Measurements from ENCODE around the gene UBR1. TPM values are rescaled to one million over a fixed set of nuclear protein-coding genes. Genes with fewer than 3 reads are reported as not detected.

UBR1 gene
- total RNA-seq, 2 experiments from 2014 or later = 27.3 to 29.2 TPM

GRCh38 chr15:43103907-43104306, 1.9 kb downstream of the UBR1 start:
- Mint-ChIP-seq H3K27me3 (no peaks in the 10 kb centered on the region), H3K4me3 (peak overlapping the region; percentile 11), H3K36me3 (ENCODE audit: low read depth) (peaks cover 40% of the 10 kb centered on the region), H3K4me1 (ENCODE audit: low read depth) (peaks cover 52% of the 10 kb centered on the region), H3K9me3 (no peaks in the 10 kb centered on the region), H3K27ac (no peak overlapping the region)
- intact Hi-C loops (cut with micrococcal nuclease) = no loop called here
- no peak for DNase-seq
- ATAC-seq = no peak
- TF ChIP-seq, protein P1, sequence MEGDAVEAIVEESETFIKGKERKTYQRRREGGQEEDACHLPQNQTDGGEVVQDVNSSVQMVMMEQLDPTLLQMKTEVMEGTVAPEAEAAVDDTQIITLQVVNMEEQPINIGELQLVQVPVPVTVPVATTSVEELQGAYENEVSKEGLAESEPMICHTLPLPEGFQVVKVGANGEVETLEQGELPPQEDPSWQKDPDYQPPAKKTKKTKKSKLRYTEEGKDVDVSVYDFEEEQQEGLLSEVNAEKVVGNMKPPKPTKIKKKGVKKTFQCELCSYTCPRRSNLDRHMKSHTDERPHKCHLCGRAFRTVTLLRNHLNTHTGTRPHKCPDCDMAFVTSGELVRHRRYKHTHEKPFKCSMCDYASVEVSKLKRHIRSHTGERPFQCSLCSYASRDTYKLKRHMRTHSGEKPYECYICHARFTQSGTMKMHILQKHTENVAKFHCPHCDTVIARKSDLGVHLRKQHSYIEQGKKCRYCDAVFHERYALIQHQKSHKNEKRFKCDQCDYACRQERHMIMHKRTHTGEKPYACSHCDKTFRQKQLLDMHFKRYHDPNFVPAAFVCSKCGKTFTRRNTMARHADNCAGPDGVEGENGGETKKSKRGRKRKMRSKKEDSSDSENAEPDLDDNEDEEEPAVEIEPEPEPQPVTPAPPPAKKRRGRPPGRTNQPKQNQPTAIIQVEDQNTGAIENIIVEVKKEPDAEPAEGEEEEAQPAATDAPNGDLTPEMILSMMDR (IDR thresholded peaks at IDR 0.05) = no peak
- POLR2A ChIA-PET = no interaction called here
- CTCF ChIA-PET = interaction anchor here (1.0 to 2.2 kb wide), 5 partner anchors 8 to 182 kb away, joined by 3 to 5 read pairs (median 4); partner anchors contain the start of gene CCNDBP1

GRCh38 chr15:43102187-43102586, 3.7 kb downstream of the UBR1 start:
- H3K4me3 Mint-ChIP-seq = no peak overlapping the region
- no peak overlapping the region for H3K27ac Mint-ChIP-seq

GRCh38 chr15:43100971-43101370, 4.9 kb downstream of the UBR1 start:
- DNase-seq (no peak), ATAC-seq (no peak)
- Mint-ChIP-seq H3K27me3 (no peaks in the 10 kb centered on the region), H3K9me3 (no peaks in the 10 kb centered on the region), H3K27ac (peak overlapping the region; percentile 60), H3K4me1 (ENCODE audit: low read depth) (peaks cover 68% of the 10 kb centered on the region), H3K4me3 (no peak overlapping the region), H3K36me3 (ENCODE audit: low read depth) (peaks cover 53% of the 10 kb centered on the region)
- intact Hi-C loops (cut with micrococcal nuclease) = no loop called here
- CTCF ChIA-PET = no interaction called here
- TF ChIP-seq, protein P1 (IDR thresholded peaks at IDR 0.05) = no peak
- POLR2A ChIA-PET = no interaction called here

More at GRCh38 chr15:43102187-43102586, 3.7 kb downstream of the UBR1 start:
- ChIA-PET POLR2A (no interaction called here), CTCF (interaction anchor here (2.2 kb wide), 1 partner anchor 10 kb away, joined by 5 read pairs; no protein-coding TSS in a partner anchor)
- intact Hi-C loops (cut with micrococcal nuclease) = no loop called here
- Mint-ChIP-seq H3K9me3 (no peaks in the 10 kb centered on the region), H3K27me3 (no peaks in the 10 kb centered on the region), H3K4me1 (ENCODE audit: low read depth) (peaks cover 65% of the 10 kb centered on the region), H3K36me3 (ENCODE audit: low read depth) (peaks cover 47% of the 10 kb centered on the region)
- TF ChIP-seq, protein P1 (IDR thresholded peaks at IDR 0.05) = no peak
- no peak for ATAC-seq
- DNase-seq = no peak

DNA sequence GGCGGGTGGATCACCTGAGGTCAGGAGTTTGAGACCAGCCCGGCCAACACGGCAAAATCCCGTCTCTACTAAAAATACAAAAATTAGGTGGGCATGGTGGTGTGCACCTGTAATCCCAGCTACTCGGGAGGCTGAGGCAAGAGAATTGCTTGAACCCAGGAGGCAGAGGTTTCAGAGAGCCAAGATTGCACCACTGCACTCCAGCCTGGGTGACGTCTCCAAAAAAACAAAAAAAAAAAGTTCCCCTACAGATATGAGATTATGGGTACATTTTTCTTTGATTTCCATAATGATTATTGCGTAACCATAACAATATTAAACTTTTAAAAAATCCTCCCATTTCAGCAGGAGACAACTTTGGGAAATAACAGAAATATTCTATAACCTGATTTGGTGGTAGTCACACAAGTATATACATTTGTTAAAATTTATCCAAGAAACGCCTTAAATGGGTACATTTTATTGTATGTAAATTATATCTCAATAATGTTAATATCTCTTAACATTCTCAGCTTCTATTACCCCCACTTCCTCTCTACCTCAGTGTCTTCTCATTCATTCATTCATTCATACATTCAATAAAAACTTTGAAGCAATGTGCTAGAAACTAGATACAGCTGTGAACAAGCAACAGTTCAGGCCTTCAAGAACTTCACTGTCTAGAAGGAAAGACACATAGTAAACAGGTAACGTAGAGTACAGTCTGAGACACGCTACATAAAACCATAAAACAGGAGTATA, 6.6 kb downstream of the UBR1 start:
- H3K9me3 Mint-ChIP-seq = no peaks in the 10 kb centered on the region
- H3K4me1 Mint-ChIP-seq (ENCODE audit: low read depth) = peaks cover 76% of the 10 kb centered on the region
- ChIA-PET POLR2A (no interaction called here), CTCF (no interaction called here)
- intact Hi-C loops (cut with micrococcal nuclease) = no loop called here
- H3K27me3 Mint-ChIP-seq = no peaks in the 10 kb centered on the region
- no peak overlapping the region for H3K4me3 Mint-ChIP-seq
- TF ChIP-seq, protein P1 (IDR thresholded peaks at IDR 0.05) = no peak
- no peak for DNase-seq
- peaks cover 58% of the 10 kb centered on the region for H3K36me3 Mint-ChIP-seq (ENCODE audit: low read depth)
- H3K27ac Mint-ChIP-seq = no peak overlapping the region
- ATAC-seq = no peak

DNA sequence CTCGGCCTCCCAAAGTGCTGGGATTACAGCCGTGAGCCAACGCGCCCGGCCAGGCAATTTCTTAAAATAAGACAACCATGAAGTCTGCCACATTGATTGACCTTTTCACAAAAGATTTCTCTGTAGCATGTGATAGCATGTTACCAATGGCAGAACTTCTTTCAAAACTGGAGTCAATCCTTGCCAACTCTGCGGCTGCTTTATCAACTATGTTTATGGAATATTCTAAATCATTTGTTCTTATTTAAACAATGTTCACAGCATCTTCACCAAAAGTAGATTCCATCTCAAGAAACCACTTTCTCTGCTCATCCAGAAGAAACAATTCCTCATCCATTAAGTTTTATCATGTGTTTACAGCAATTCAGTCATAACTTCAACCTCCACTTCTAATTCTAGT, 9.4 kb downstream of the UBR1 start:
- Mint-ChIP-seq H3K4me3 (no peak overlapping the region), H3K4me1 (ENCODE audit: low read depth) (peaks cover 62% of the 10 kb centered on the region), H3K36me3 (ENCODE audit: low read depth) (peaks cover 42% of the 10 kb centered on the region), H3K9me3 (no peaks in the 10 kb centered on the region), H3K27ac (no peak overlapping the region), H3K27me3 (no peaks in the 10 kb centered on the region)
- ChIA-PET POLR2A (interaction anchor here (1.0 kb wide), 1 partner anchor 10 kb away, joined by 4 read pairs; the partner anchor contains the start of gene UBR1), CTCF (interaction anchor here (0.6 kb wide), 1 partner anchor 393 kb away, joined by 3 read pairs; no protein-coding TSS in a partner anchor)
- ATAC-seq (no peak), DNase-seq (no peak)
- intact Hi-C loops (cut with micrococcal nuclease) = no loop called here
- TF ChIP-seq, protein P1 (IDR thresholded peaks at IDR 0.05) = no peak

Data from activated CD8-positive, alpha-beta T cell treated with anti-CD3 and anti-CD28 coated beads for 36 hours (primary cell).